ENCODE results near the gene ATP8B3. TPM values are rescaled to one million over a fixed set of nuclear protein-coding genes. Genes with fewer than 3 reads are reported as not detected.
A peak's percentile ranks its signal among the peaks of the same experiment; 100 is the strongest.

The ATP8B3 gene
- total and polyA plus RNA-seq, 10 of the 15 experiments (the other 5 are each of a cell fraction or from before 2014, with no cell fraction given), result 0.13 to 1.7 (median 0.52) TPM

DNA sequence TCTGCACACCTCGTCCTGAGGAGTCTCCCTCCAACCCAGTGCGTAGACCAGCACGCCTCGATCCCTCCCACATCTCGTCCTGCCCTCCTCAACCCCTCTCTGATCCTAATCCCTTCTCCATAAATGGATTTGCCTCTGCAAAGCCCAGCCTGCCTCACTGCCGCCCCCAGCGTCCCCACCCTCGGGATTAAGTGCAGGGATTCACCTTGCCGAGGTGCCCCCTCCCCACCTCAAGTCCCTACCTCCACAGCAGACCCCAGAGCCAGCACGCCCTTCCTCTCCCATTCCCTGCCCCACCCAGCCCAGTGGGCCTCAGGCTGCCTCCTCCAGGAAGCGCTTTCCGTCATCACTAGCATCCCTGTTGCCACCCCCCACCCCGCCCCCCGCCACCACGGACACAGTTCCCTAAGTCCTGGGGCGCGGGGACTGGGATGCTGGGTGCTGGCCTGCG lies 47.3 kb upstream of the ATP8B3 start:
- BruUV-seq (replicated peaks), result no TSS peak
- H3K4me1 ChIP-seq (ENCODE audit: control insufficient read depth, insufficient read depth, low read length), result peaks cover 12% of the 10 kb centered on the region
- no peak for ATAC-seq
- no peak for DNase-seq (ENCODE audit: low read depth, low spot score)
- WGBS (ENCODE audit: insufficient coverage, insufficient replicate concordance, low lambda C conversion rate, missing lambda C conversion rate), result 68% methylated on average over 14 of the region's 18 CpGs
- RAD21 ChIA-PET (ENCODE audit: unreplicated experiment), result interaction anchor here (0.6 kb wide), 1 partner anchor 22 kb away, joined by 3 read pairs; no protein-coding TSS in a partner anchor
- peaks cover 0 to 1% of the 10 kb centered on the region in 2 experiments; a peak in 1 of 4 replicates for H3K36me3 ChIP-seq (ENCODE audit: control insufficient read depth in 2 of 2, insufficient read depth in 2 of 2, low read length in 1 of 2)
- no peak overlapping the region for H3K4me3 ChIP-seq
- intact Hi-C loops (cut with micrococcal nuclease; ENCODE audit: unreplicated experiment) (no loop called here), in situ Hi-C loops (cut with MboI) (loop anchor here (25.0 kb wide), 1 partner anchor 1503 kb away; the partner anchor contains the start of gene NFIC)
- no peak overlapping the region for H3K27ac ChIP-seq (ENCODE audit: control insufficient read depth, insufficient read depth)
- no peak for FAIRE-seq
- POLR2A ChIA-PET, result interaction anchor here (2.6 kb wide), 1 partner anchor 17 kb away, joined by 15 read pairs; no protein-coding TSS in a partner anchor
- no peak overlapping the region for H3K9ac ChIP-seq (ENCODE audit: control insufficient read depth, insufficient read depth, low read length)
- no peaks in the 10 kb centered on the region for H3K27me3 ChIP-seq (replicated peaks in 1 of 2; ENCODE audit: control insufficient read depth in 2 of 2, insufficient read depth in 2 of 2, low read length in 1 of 2)
- H3K79me2 ChIP-seq (ENCODE audit: control insufficient read depth, insufficient read depth, low read length), result peaks cover 78% of the 10 kb centered on the region
- H3K9me3 ChIP-seq (replicated peaks; ENCODE audit: control insufficient read depth, insufficient read depth, low read length), result no peaks in the 10 kb centered on the region
- TF ChIP-seq IKZF1 (conservative IDR thresholded peaks at IDR 0.05) (0 out of 2 replicates have a peak, but pooled peaks have one; percentile 28), ZBED1 (IDR thresholded peaks at IDR 0.05; ENCODE audit: borderline replicate concordance) (no peak)
- H3K4me2 ChIP-seq (ENCODE audit: control insufficient read depth, insufficient read depth), result peak overlapping the region; percentile 55; the same call in 1 of the 2 replicates
- CTCF ChIA-PET, result interaction anchor here (2.8 kb wide), 1 partner anchor 10 kb away, joined by 11 read pairs; the partner anchor contains the start of gene REXO1
- SMC1A ChIA-PET (ENCODE audit: uncharacterized antibody, unreplicated experiment), result no interaction called here
- H4K20me1 ChIP-seq (ENCODE audit: control insufficient read depth, insufficient read depth), result peaks cover 7% of the 10 kb centered on the region; the same call in 1 of the 2 replicates
- H2AFZ ChIP-seq (ENCODE audit: control insufficient read depth, low read depth, low read length), result no peak overlapping the region

DNA sequence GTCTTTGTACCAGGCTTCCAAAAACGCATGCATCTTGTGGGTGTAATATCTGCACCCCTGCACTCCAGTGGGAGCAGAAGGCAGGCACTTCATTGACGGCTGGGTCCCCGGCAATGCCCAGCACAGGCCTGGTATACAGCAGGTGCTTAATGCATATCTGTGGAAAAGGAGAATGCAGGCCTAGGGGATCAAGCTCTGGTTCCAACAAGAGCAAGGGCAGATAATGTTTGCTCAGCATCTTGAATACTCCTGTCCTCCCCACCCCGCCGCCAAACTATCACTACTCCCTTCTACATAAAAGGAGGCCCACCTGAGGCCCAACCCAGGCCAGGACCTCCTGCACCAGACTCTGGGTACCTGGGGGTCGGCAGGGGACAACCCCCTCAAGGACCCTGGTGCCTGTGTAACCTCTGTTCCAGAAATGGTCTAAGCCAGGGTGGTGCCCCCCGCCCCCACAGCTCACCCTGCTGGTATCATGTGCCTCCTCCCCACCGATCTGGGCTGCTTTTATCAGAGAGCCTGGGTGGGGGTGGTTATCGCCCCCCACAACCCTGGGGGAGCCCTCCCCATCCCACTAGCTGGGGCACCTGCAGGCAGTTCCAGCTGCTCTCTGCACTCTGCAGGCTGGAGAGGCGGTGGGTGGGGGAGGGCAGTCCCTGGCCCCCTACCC lies 46.5 kb upstream of the ATP8B3 start:
- Histone ChIP-seq H3K36me3 (ENCODE audit: control insufficient read depth in 2 of 2, insufficient read depth in 2 of 2, low read length in 1 of 2) (peaks cover 0 to 1% of the 10 kb centered on the region in 2 experiments; a peak in 1 of 4 replicates), H3K9ac (ENCODE audit: control insufficient read depth, insufficient read depth, low read length) (no peak overlapping the region), H3K4me3 (no peak overlapping the region), H4K20me1 (ENCODE audit: control insufficient read depth, insufficient read depth) (peaks cover 7% of the 10 kb centered on the region; the same call in 1 of the 2 replicates), H3K4me2 (ENCODE audit: control insufficient read depth, insufficient read depth) (peak overlapping the region; percentile 55; the same call in 1 of the 2 replicates), H3K79me2 (ENCODE audit: control insufficient read depth, insufficient read depth, low read length) (peaks cover 84% of the 10 kb centered on the region), H3K4me1 (ENCODE audit: control insufficient read depth, insufficient read depth, low read length) (peaks cover 14% of the 10 kb centered on the region), H2AFZ (ENCODE audit: control insufficient read depth, low read depth, low read length) (no peak overlapping the region), H3K27me3 (replicated peaks in 1 of 2; ENCODE audit: control insufficient read depth in 2 of 2, insufficient read depth in 2 of 2, low read length in 1 of 2) (no peaks in the 10 kb centered on the region), H3K27ac (ENCODE audit: control insufficient read depth, insufficient read depth) (no peak overlapping the region), H3K9me3 (replicated peaks; ENCODE audit: control insufficient read depth, insufficient read depth, low read length) (no peaks in the 10 kb centered on the region)
- in situ Hi-C loops (cut with MboI) (loop anchor here (25.0 kb wide), 1 partner anchor 1504 kb away; the partner anchor contains the start of gene NFIC), intact Hi-C loops (cut with micrococcal nuclease; ENCODE audit: unreplicated experiment) (no loop called here)
- DNase-seq (ENCODE audit: low read depth, low spot score) (no peak), FAIRE-seq (peak; percentile 7), ATAC-seq (no peak)
- WGBS (ENCODE audit: insufficient coverage, insufficient replicate concordance, low lambda C conversion rate, missing lambda C conversion rate), result 53% methylated on average over 10 of the region's 10 CpGs
- SMC1A ChIA-PET (ENCODE audit: uncharacterized antibody, unreplicated experiment), result no interaction called here
- CTCF ChIA-PET, result interaction anchor here (0.7 to 2.8 kb wide), 3 partner anchors 9 to 72 kb away, joined by 3 to 11 read pairs (median 3); partner anchors contain the start of gene REXO1
- RAD21 ChIA-PET (ENCODE audit: unreplicated experiment), result no interaction called here
- no TSS peak for BruUV-seq (replicated peaks)
- POLR2A ChIA-PET, result interaction anchor here (1.3 to 2.6 kb wide), 2 partner anchors 10 to 17 kb away, joined by 3 to 15 read pairs; no protein-coding TSS in a partner anchor
- TF ChIP-seq, protein P1, sequence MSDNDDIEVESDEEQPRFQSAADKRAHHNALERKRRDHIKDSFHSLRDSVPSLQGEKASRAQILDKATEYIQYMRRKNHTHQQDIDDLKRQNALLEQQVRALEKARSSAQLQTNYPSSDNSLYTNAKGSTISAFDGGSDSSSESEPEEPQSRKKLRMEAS (IDR thresholded peaks at IDR 0.05; ENCODE audit: low read depth, low read length), result no peak
- TF ChIP-seq IKZF2 (IDR thresholded peaks at IDR 0.05) (no peak), NRF1 (conservative IDR thresholded peaks at IDR 0.05; ENCODE audit: low read depth, low read length) (no peak), JUNB (IDR thresholded peaks at IDR 0.05) (no peak), SP1 (IDR thresholded peaks at IDR 0.05; ENCODE audit: low read depth, low read length) (no peak), FOXM1 (IDR thresholded peaks at IDR 0.05; ENCODE audit: low read depth, low read length) (no peak), CREM (IDR thresholded peaks at IDR 0.05; ENCODE audit: low read depth) (no peak), KAT2A (conservative IDR thresholded peaks at IDR 0.05; ENCODE audit: control insufficient read depth, low read depth, low read length) (no peak), IKZF1 (conservative IDR thresholded peaks at IDR 0.05) (no peak), IRF4 (IDR thresholded peaks at IDR 0.05; ENCODE audit: low read depth, low read length) (no peak), SREBF1 (IDR thresholded peaks at IDR 0.05; ENCODE audit: low read length) (no peak)
- TF ChIP-seq, protein P2, sequence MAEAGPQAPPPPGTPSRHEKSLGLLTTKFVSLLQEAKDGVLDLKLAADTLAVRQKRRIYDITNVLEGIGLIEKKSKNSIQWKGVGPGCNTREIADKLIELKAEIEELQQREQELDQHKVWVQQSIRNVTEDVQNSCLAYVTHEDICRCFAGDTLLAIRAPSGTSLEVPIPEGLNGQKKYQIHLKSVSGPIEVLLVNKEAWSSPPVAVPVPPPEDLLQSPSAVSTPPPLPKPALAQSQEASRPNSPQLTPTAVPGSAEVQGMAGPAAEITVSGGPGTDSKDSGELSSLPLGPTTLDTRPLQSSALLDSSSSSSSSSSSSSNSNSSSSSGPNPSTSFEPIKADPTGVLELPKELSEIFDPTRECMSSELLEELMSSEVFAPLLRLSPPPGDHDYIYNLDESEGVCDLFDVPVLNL (IDR thresholded peaks at IDR 0.05; ENCODE audit: low read depth, low read length), result no peak

Measured in GM12878 (cell line).